Muscle of leg (tissue), 11 donors: ENCODE results near the gene OSTM1. TPM values are rescaled to one million over a fixed set of nuclear protein-coding genes. Genes with fewer than 3 reads are reported as not detected.
"Not testable (repeated sequence)": the region's sequence is repeated elsewhere in the genome, so short reads cannot be mapped to it uniquely, and the experiment has no call there.

Experiments
- DNase-seq: peaks from one replicate; pipeline ENCODE4 v3.0.0; 2013
- H3K27ac ChIP-seq: one replicate; pipeline ENCODE4 v1.5.1; 2013; ENCODE audit warnings: mild to moderate bottlenecking, low read length, control low read depth
- H3K27me3 ChIP-seq: one replicate; pipeline ENCODE4 v1.6.1; 2013; ENCODE audit warnings: low read length; ENCODE audit not compliant: control insufficient read depth, insufficient read depth
- H3K36me3 ChIP-seq: one replicate; pipeline ENCODE4 v1.6.1; 2013; ENCODE audit warnings: low read length; ENCODE audit not compliant: control insufficient read depth, insufficient read depth
- H3K4me1 ChIP-seq: one replicate; pipeline ENCODE4 v1.6.1; 2013; ENCODE audit warnings: low read length; ENCODE audit not compliant: control insufficient read depth, insufficient read depth
- H3K4me3 ChIP-seq: one replicate; pipeline ENCODE4 v1.5.1; 2013; ENCODE audit warnings: low read length, control low read depth
- H3K9me3 ChIP-seq: replicated peaks from 2 replicates; pipeline ENCODE4 v1.6.1; 2013; ENCODE audit warnings: low read depth, low read length; ENCODE audit not compliant: control insufficient read depth
- WGBS: methylation state at CpG from one replicate; pipeline ENCODE4 v1.1.5; 2013; ENCODE audit warnings: missing lambda C conversion rate; ENCODE audit not compliant: insufficient coverage; 5-methylcytosine and 5-hydroxymethylcytosine counted together
- polyA plus RNA-seq, 8 donors: library from polyadenylated mRNA; unstranded; fragments of 120-200 nt; gene quantifications; one replicate each; pipeline versions ENCODE4 v1.2.1 to v1.2.3, GENCODE V29; 2013; ENCODE audit warnings: inconsistent platforms in 1 of 8, low replicate concordance in 1 of 8; ENCODE audit not compliant: insufficient read length in 8 of 8, insufficient read depth in 1 of 8
- total RNA-seq: library from RNA; stranded (reverse); fragments of 120-200 nt; gene quantifications from one replicate; pipeline ENCODE4 v1.2.4, GENCODE V29; 2013

OSTM1 gene
- total and polyA plus RNA-seq, 9 donors: 14.3 to 24.8 (median 18.9) TPM

- WGBS: no CpG with 5 or more reads among the region's 3 CpGs
- DNase-seq: peak; percentile 9
Measured at GRCh38 chr6:108027056-108027455, 47.5 kb downstream of the OSTM1 start.

GRCh38 chr6:108024427-108025073 lies 50.0 kb downstream of the OSTM1 start:
- WGBS: 81% methylated on average over 4 of the region's 6 CpGs
- H3K27ac ChIP-seq: no peak overlapping the region
- DNase-seq: no peak
- no peak overlapping the region for H3K4me3 ChIP-seq
- H3K36me3 ChIP-seq: no peaks in the 10 kb centered on the region
- no peaks in the 10 kb centered on the region for H3K27me3 ChIP-seq
- no peaks in the 10 kb centered on the region for H3K9me3 ChIP-seq
- peaks cover 2% of the 10 kb centered on the region for H3K4me1 ChIP-seq

More at GRCh38 chr6:108027056-108027455, 47.5 kb downstream of the OSTM1 start:
- no peak overlapping the region for H3K4me3 ChIP-seq
- no peaks in the 10 kb centered on the region for H3K9me3 ChIP-seq
- no peaks in the 10 kb centered on the region for H3K27me3 ChIP-seq
- no peaks in the 10 kb centered on the region for H3K36me3 ChIP-seq
- peaks cover 2% of the 10 kb centered on the region for H3K4me1 ChIP-seq
- H3K27ac ChIP-seq: no peak overlapping the region

GRCh38 chr6:108020472-108021116 lies 53.9 kb downstream of the OSTM1 start:
- WGBS: 89% methylated on average over 5 of the region's 6 CpGs
- Histone ChIP-seq H3K4me3 (no peak overlapping the region), H3K4me1 (no peaks in the 10 kb centered on the region), H3K27me3 (no peaks in the 10 kb centered on the region), H3K9me3 (no peaks in the 10 kb centered on the region), H3K36me3 (no peaks in the 10 kb centered on the region), H3K27ac (no peak overlapping the region)
- no peak for DNase-seq

DNA sequence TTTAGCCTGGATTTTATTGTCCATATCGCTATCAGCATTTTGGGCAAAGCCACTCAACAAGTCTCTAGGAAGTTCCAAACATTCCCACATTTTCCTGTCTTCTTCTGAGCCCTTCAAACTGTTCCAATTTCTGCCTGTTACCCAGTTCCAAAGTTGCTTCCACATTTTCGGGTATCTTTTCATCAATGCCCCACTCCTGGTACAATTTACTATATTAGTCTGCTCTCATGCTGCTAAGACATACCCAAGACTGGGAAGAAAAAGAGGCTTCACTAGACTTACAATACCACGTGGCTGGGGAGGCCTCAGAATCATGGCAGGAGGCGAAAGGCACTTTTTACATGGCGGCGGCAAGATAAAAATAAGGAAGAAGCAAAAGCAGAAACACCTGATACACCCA lies 58.3 kb downstream of the OSTM1 start:
- not testable (repeated sequence) for H3K4me3 ChIP-seq, H3K27ac ChIP-seq, H3K9me3 ChIP-seq, H3K27me3 ChIP-seq, DNase-seq, H3K4me1 ChIP-seq, H3K36me3 ChIP-seq
- WGBS: 95% methylated on average over 1 of the region's 6 CpGs

GRCh38 chr6:108013787-108014439 lies 60.6 kb downstream of the OSTM1 start:
- 79% methylated on average over 4 of the region's 6 CpGs for WGBS
- no peaks in the 10 kb centered on the region for H3K27me3 ChIP-seq
- no peak overlapping the region for H3K4me3 ChIP-seq
- DNase-seq: no peak
- no peaks in the 10 kb centered on the region for H3K36me3 ChIP-seq
- no peaks in the 10 kb centered on the region for H3K4me1 ChIP-seq
- H3K27ac ChIP-seq: no peak overlapping the region
- no peaks in the 10 kb centered on the region for H3K9me3 ChIP-seq

GRCh38 chr6:108009894-108010293 lies 64.6 kb downstream of the OSTM1 start:
- H3K36me3 ChIP-seq: no peaks in the 10 kb centered on the region
- DNase-seq: no peak
- H3K27ac ChIP-seq: no peak overlapping the region
- H3K4me3 ChIP-seq: no peak overlapping the region
- no peaks in the 10 kb centered on the region for H3K4me1 ChIP-seq
- H3K27me3 ChIP-seq: no peaks in the 10 kb centered on the region
- no peaks in the 10 kb centered on the region for H3K9me3 ChIP-seq

GRCh38 chr6:108009258-108009657 lies 65.3 kb downstream of the OSTM1 start:
- not testable (repeated sequence) for DNase-seq, H3K27ac ChIP-seq, H3K27me3 ChIP-seq, H3K9me3 ChIP-seq, H3K4me1 ChIP-seq, H3K36me3 ChIP-seq, H3K4me3 ChIP-seq
- WGBS: no CpG with 5 or more reads among the region's 1 CpG

GRCh38 chr6:108008363-108008762 lies 66.2 kb downstream of the OSTM1 start:
- Histone ChIP-seq H3K36me3 (no peaks in the 10 kb centered on the region), H3K4me3 (no peak overlapping the region), H3K4me1 (no peaks in the 10 kb centered on the region), H3K9me3 (no peaks in the 10 kb centered on the region), H3K27me3 (no peaks in the 10 kb centered on the region), H3K27ac (no peak overlapping the region)
- no peak for DNase-seq
- no CpG with 5 or more reads among the region's 1 CpG for WGBS

- H3K9me3 ChIP-seq: no peaks in the 10 kb centered on the region
- whole genome bisulfite sequencing: no CpG with 5 or more reads among the region's 3 CpGs
- no peak for DNase-seq
- H3K4me1 ChIP-seq: peaks cover 5% of the 10 kb centered on the region
- H3K27me3 ChIP-seq: no peaks in the 10 kb centered on the region
- H3K36me3 ChIP-seq: no peaks in the 10 kb centered on the region
- no peak overlapping the region for H3K27ac ChIP-seq
- H3K4me3 ChIP-seq: no peak overlapping the region
Measured at GRCh38 chr6:108005961-108006360, 68.6 kb downstream of the OSTM1 start.

GRCh38 chr6:108004861-108005260 lies 69.7 kb downstream of the OSTM1 start:
- H3K9me3 ChIP-seq: no peaks in the 10 kb centered on the region
- H3K27ac ChIP-seq: no peak overlapping the region
- no peak overlapping the region for H3K4me3 ChIP-seq
- WGBS: 94% methylated on average over 15 of the region's 15 CpGs
- H3K36me3 ChIP-seq: no peaks in the 10 kb centered on the region
- H3K27me3 ChIP-seq: no peaks in the 10 kb centered on the region
- H3K4me1 ChIP-seq: peaks cover 5% of the 10 kb centered on the region
- DNase-seq: no peak
